ENCODE measurements around the gene SEMA5A. TPM values are rescaled to one million over a fixed set of nuclear protein-coding genes. Genes with fewer than 3 reads are reported as not detected.

Gene SEMA5A
- polyA plus RNA-seq, 1 donor (not counting 4 experiments of a cell fraction or from before 2014, with no cell fraction given), result 0.16 TPM

GRCh38 chr5:9202636-9203035 lies 343.2 kb downstream of the SEMA5A start:
- no peak for FAIRE-seq
- H3K4me1 ChIP-seq (ENCODE audit: control insufficient read depth, extremely low read depth, insufficient read depth, low read length), result no peaks in the 10 kb centered on the region
- H3K79me2 ChIP-seq (ENCODE audit: control insufficient read depth, insufficient read depth, low read length), result no peaks in the 10 kb centered on the region
- no peak overlapping the region for H3K4me2 ChIP-seq (ENCODE audit: control insufficient read depth, extremely low read depth, insufficient read depth, low read depth, low read length)
- no peaks in the 10 kb centered on the region for H3K27me3 ChIP-seq (ENCODE audit: control insufficient read depth, extremely low read depth, insufficient read depth, low read length)
- no peak overlapping the region for H2AFZ ChIP-seq (ENCODE audit: control insufficient read depth, low read length)
- H3K9ac ChIP-seq (ENCODE audit: control insufficient read depth, extremely low read depth, insufficient read depth, low read length), result no peak overlapping the region
- H3K9me1 ChIP-seq (ENCODE audit: control insufficient read depth, extremely low read depth, insufficient read depth, low read length), result no peaks in the 10 kb centered on the region
- H3K4me3 ChIP-seq (ENCODE audit: control insufficient read depth in 2 of 3, extremely low read depth in 1 of 3, insufficient read depth in 2 of 3, low read depth in 1 of 3, low read length in 3 of 3), result no peak overlapping the region
- dilution Hi-C loops (cut with MboI; ENCODE audit: extremely low pct_ligation_motif_present, low sequenced_read_pairs), result no loop called here
- no peak for DNase-seq (ENCODE audit: low read depth, low spot score)
- no peaks in the 10 kb centered on the region for H3K9me3 ChIP-seq (ENCODE audit: control insufficient read depth, low read depth, low read length)
- no peak for TF ChIP-seq EZH2 (IDR thresholded peaks at IDR 0.05; ENCODE audit: low read length)
- TF ChIP-seq, protein P1, sequence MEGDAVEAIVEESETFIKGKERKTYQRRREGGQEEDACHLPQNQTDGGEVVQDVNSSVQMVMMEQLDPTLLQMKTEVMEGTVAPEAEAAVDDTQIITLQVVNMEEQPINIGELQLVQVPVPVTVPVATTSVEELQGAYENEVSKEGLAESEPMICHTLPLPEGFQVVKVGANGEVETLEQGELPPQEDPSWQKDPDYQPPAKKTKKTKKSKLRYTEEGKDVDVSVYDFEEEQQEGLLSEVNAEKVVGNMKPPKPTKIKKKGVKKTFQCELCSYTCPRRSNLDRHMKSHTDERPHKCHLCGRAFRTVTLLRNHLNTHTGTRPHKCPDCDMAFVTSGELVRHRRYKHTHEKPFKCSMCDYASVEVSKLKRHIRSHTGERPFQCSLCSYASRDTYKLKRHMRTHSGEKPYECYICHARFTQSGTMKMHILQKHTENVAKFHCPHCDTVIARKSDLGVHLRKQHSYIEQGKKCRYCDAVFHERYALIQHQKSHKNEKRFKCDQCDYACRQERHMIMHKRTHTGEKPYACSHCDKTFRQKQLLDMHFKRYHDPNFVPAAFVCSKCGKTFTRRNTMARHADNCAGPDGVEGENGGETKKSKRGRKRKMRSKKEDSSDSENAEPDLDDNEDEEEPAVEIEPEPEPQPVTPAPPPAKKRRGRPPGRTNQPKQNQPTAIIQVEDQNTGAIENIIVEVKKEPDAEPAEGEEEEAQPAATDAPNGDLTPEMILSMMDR (optimal IDR thresholded peaks at IDR 0.05 in 1 of 3, IDR thresholded peaks at IDR 0.05 in 1 of 3, conservative IDR thresholded peaks at IDR 0.05 in 1 of 3; ENCODE audit: extremely low read depth in 1 of 3, insufficient read depth in 2 of 3, low read length in 3 of 3), result no peak
- no peaks in the 10 kb centered on the region for H4K20me1 ChIP-seq (ENCODE audit: control insufficient read depth, extremely low read depth, insufficient read depth, low read length)
- no peak overlapping the region for H3K27ac ChIP-seq (ENCODE audit: control insufficient read depth, insufficient read depth, low read length)
- no peaks in the 10 kb centered on the region for H3K36me3 ChIP-seq (ENCODE audit: control insufficient read depth in 2 of 2, extremely low read depth in 1 of 2, insufficient read depth in 2 of 2, low read length in 2 of 2)

- H3K9me1 ChIP-seq (ENCODE audit: control insufficient read depth, extremely low read depth, insufficient read depth, low read length), result no peaks in the 10 kb centered on the region
- H3K9ac ChIP-seq (ENCODE audit: control insufficient read depth, extremely low read depth, insufficient read depth, low read length), result no peak overlapping the region
- no peak overlapping the region for H3K27ac ChIP-seq (ENCODE audit: control insufficient read depth, insufficient read depth, low read length)
- no peak overlapping the region for H2AFZ ChIP-seq (ENCODE audit: control insufficient read depth, low read length)
- no peak overlapping the region for H3K4me3 ChIP-seq (ENCODE audit: control insufficient read depth in 2 of 3, extremely low read depth in 1 of 3, insufficient read depth in 2 of 3, low read depth in 1 of 3, low read length in 3 of 3)
- no peak overlapping the region for H3K4me2 ChIP-seq (ENCODE audit: control insufficient read depth, extremely low read depth, insufficient read depth, low read depth, low read length)
- no peaks in the 10 kb centered on the region for H3K27me3 ChIP-seq (ENCODE audit: control insufficient read depth, extremely low read depth, insufficient read depth, low read length)
- TF ChIP-seq, protein P1 (optimal IDR thresholded peaks at IDR 0.05 in 1 of 3, IDR thresholded peaks at IDR 0.05 in 1 of 3, conservative IDR thresholded peaks at IDR 0.05 in 1 of 3; ENCODE audit: extremely low read depth in 1 of 3, insufficient read depth in 2 of 3, low read length in 3 of 3), result no peak
- no peak for TF ChIP-seq EZH2 (IDR thresholded peaks at IDR 0.05; ENCODE audit: low read length)
- H3K9me3 ChIP-seq (ENCODE audit: control insufficient read depth, low read depth, low read length), result no peaks in the 10 kb centered on the region
- H3K4me1 ChIP-seq (ENCODE audit: control insufficient read depth, extremely low read depth, insufficient read depth, low read length), result no peaks in the 10 kb centered on the region
- DNase-seq (ENCODE audit: low read depth, low spot score), result no peak
- dilution Hi-C loops (cut with MboI; ENCODE audit: extremely low pct_ligation_motif_present, low sequenced_read_pairs), result no loop called here
- no peaks in the 10 kb centered on the region for H4K20me1 ChIP-seq (ENCODE audit: control insufficient read depth, extremely low read depth, insufficient read depth, low read length)
- H3K79me2 ChIP-seq (ENCODE audit: control insufficient read depth, insufficient read depth, low read length), result no peaks in the 10 kb centered on the region
- FAIRE-seq, result no peak
- no peaks in the 10 kb centered on the region for H3K36me3 ChIP-seq (ENCODE audit: control insufficient read depth in 2 of 2, extremely low read depth in 1 of 2, insufficient read depth in 2 of 2, low read length in 2 of 2)
Measured at GRCh38 chr5:9201761-9202160, 344.1 kb downstream of the SEMA5A start.

All from keratinocyte (primary cell).